ENCODE results near the gene TOP3B.

The TOP3B gene

DNA sequence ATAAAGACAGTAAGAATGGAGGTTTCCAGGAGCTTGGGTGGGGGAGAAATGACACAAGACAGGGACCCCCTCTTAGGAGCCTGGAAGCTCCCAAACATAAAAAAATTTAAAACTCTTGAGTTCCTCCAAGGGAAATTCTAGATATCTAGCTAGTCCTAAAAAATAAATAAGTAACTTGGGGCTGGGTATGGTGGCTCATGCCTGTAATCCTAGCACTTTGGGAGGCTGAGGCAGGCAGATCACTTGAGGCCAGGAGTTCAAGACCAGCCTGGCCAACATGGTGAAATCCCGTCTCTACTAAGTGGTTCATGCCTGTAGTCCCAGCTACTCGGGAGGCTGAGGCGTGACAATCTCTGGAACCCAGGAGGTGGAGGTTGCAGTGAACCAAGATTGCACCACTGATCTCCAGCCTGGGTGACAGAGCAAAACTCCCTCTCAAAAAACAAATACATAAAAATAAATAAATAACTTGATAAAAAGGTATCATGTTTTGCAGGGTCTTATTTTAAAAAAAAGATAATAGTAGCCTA lies 20.0 kb upstream of the TOP3B start:
- DNase-seq (ENCODE audit: low read depth) = no peak
- H3K4me3 ChIP-seq (ENCODE audit: control insufficient read depth, low read depth, low read length) = no peak overlapping the region
- no peak for TF ChIP-seq CTCF (IDR thresholded peaks at IDR 0.05; ENCODE audit: control insufficient read depth, insufficient read depth, low read depth, low read length, missing control alignments)

DNA sequence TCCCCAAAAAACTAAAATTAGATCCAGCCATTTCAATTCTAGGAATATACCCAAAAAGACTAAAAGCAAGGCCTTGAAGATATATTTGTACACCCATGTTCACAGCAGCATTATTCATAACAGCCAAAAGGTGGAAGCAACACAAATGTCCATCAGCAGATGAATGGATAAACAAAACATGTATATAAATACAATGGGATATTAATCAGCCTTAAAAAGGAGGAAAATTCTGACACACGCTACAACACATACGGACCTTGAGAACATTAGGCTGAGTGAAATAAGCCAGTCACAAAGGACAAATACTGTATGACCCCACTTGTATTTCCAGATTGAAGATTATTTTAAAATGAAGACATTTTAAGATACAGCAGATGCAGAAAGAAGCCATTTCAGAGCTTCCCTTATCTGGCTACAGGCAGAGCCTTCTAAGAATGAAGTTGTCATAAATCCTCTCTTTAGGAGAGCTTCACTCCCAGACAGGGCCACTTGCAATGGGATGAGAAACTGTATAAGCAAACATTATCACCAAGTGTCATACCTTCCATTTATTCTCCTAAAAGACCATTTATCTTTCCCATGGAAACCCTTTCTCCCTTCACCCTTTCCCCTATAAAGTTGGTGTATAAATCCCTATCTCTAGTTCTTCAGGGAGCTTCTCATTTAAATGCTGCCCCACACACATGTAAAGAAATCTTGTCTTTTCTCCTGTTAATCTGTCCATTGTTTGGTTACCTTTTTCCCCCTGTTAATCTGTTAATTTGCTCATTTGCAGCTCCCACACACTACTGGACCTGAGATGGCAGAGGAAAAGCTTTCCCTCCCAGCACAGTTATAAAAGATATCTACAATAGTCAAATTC lies 19.3 kb upstream of the TOP3B start:
- DNase-seq (ENCODE audit: low read depth) = no peak
- no peak overlapping the region for H3K4me3 ChIP-seq (ENCODE audit: control insufficient read depth, low read depth, low read length)
- no peak for TF ChIP-seq CTCF (IDR thresholded peaks at IDR 0.05; ENCODE audit: control insufficient read depth, insufficient read depth, low read depth, low read length, missing control alignments)

GRCh38 chr22:21998595-21999247 lies 16.1 kb upstream of the TOP3B start:
- no peak overlapping the region for H3K4me3 ChIP-seq (ENCODE audit: control insufficient read depth, low read depth, low read length)
- TF ChIP-seq CTCF (IDR thresholded peaks at IDR 0.05; ENCODE audit: control insufficient read depth, insufficient read depth, low read depth, low read length, missing control alignments) = no peak
- no peak for DNase-seq (ENCODE audit: low read depth)

- no peak for TF ChIP-seq CTCF (IDR thresholded peaks at IDR 0.05; ENCODE audit: control insufficient read depth, insufficient read depth, low read depth, low read length, missing control alignments)
- no peak for DNase-seq (ENCODE audit: low read depth)
- H3K4me3 ChIP-seq (ENCODE audit: control insufficient read depth, low read depth, low read length) = no peak overlapping the region
Observed at GRCh38 chr22:21996175-21996720, 13.7 kb upstream of the TOP3B start.

GRCh38 chr22:21995660-21996059 lies 13.1 kb upstream of the TOP3B start:
- no peak for TF ChIP-seq CTCF (IDR thresholded peaks at IDR 0.05; ENCODE audit: control insufficient read depth, insufficient read depth, low read depth, low read length, missing control alignments)
- H3K4me3 ChIP-seq (ENCODE audit: control insufficient read depth, low read depth, low read length) = no peak overlapping the region
- no peak for DNase-seq (ENCODE audit: low read depth)

GRCh38 chr22:21994881-21995444 lies 12.4 kb upstream of the TOP3B start:
- no peak overlapping the region for H3K4me3 ChIP-seq (ENCODE audit: control insufficient read depth, low read depth, low read length)
- TF ChIP-seq CTCF (IDR thresholded peaks at IDR 0.05; ENCODE audit: control insufficient read depth, insufficient read depth, low read depth, low read length, missing control alignments) = no peak
- DNase-seq (ENCODE audit: low read depth) = no peak

All from AG09309 (cell line).